Activated gamma-delta T cell treated with anti-CD3 and anti-CD28 coated beads, Interleukin-2, amount 50 U/mL, for 16 hours (primary cell): ENCODE data around the gene CNGA2.

Experiments
- DNase-seq: peaks from one replicate; pipeline ENCODE4 v3.0.0-alpha.2; 2020; ENCODE audit warnings: low read depth

CNGA2 gene

DNA sequence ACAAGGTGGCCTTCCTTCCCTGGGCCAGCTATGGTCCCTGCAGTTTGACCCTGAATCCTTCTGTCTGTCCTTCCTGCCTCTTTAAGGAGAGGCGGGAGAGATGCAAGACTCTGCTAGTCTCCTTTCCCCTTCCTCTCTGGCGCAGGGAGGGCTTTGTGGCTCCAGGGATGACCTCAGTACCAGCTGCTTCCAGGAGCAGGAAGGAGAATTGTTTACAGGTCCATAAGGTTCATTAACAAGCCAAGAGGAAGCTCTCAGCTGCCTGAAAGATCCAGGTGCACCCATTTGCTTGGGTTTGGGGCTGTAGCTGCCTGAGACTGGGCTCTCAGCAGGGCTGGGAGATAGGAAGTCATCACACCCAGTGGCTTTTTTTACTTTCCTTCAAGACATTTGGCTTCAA is 22.8 kb upstream of the CNGA2 start:
- DNase-seq: no peak

- DNase-seq: no peak
These were observed 22.3 kb upstream of the CNGA2 start for GRCh38 chrX:151712253-151712652.

- DNase-seq: no peak
These were observed 20.7 kb upstream of the CNGA2 start for GRCh38 chrX:151713849-151714248.

- DNase-seq: no peak
These were observed 20.2 kb upstream of the CNGA2 start for GRCh38 chrX:151714362-151714761.

DNA sequence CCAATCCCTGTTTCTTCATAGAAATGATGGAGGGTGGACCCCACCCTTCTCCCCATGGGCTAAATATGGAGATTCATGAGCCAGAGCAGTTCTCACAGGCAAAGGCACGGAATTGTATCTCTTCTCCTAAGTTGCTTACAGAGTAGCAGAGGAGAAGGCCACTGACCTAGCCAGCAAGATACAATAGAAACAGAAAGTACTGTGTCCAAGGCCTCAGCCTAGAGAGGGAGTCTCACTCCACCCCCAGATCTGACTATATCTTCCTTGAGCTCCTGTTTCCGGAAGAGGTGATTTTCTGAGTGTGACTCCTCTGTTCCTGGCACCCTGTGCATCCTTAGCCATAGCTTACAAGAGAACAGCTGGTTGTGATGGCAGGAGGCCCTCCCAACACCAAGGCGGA is 18.8 kb upstream of the CNGA2 start, which contains the start of gene FATE1:
TSS of gene FATE1 (plus strand) at position 284 of the 400 bp plus-strand sequence. CDS start at position 369, 85 bp downstream.
- no peak for DNase-seq

DNA sequence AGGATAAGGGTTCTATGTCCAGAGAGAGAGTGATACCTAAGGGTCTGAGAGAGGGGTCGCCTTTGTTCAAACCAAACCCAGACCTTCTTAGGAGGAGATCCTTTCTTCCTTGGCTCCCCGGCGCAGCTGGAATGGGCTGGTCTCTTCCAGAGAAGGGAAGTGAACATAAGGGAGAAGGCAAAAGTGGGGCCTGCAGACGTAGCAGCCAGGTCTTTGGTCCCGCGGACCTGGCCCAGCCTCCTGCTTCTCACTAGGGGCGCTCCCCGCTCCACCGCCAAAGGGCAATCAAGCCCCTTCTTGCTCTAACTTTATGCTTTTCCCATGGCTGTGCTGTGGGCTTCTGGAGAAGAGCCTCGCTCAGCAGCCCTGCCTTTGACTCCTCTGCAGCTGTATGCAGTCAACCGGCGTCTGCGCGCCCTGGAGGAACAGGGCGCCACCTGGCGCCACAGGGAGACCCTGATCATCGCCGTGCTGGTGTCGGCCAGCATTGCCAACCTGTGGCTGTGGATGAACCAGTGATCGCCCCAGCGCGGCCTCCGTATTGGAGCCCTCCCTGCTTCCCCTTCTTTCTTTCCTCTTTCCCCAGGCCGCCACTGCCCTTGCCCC is 12.2 kb upstream of the CNGA2 start:
- no peak for DNase-seq

GRCh38 chrX:151723156-151723760 is 11.3 kb upstream of the CNGA2 start:
- DNase-seq: no peak

DNA sequence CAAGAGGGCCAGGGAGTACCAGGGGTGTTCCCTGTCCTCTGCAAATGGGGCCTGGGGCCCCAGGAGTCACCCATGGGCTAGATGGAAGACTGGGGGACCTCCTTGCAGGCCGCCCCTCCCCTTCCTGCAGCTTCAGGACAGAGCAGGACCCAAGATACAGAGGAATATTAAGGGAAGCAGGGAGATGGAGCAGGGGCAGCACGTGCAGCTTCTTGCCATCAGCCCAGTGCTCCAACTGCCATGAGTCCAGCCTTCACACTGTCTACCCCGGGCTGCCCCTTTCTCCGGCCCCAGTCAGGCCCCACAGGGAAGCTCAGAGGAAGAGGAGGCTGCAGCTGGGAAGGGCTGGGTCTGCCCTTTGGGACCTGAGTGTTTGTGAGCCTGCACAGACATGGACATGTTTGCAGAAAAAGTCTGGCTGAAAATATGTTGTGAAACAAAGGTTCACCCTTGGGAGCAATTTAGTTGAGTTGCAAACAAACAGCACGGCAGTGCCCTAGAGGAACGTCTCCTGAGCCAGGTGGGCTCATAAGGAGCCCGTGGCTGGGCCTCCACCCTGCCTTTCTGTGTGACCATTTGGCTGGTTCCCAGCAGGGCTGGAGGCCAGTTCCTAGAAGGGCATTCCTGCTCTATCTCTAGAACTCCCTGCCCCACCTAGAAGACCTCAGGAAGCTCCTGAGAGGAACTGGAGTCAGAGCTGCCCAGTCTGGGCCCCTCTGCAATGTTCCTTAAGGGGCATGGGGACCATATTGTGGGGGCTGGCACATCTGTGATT is 9.8 kb upstream of the CNGA2 start:
- no peak for DNase-seq

DNA sequence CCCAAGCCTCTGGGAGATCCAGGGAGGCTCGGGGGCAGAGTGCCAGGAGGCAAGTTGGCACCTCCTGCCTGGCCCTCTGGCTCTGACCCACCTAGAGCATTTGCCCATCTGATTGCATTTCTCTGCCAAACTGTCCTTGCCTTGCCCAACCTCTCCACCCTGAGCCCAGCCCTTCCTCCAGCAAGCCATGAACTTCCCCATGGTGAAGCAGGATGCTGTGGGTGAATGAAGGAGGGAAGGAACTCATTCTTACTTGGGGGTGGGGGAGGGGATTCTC is 9.3 kb upstream of the CNGA2 start:
- DNase-seq: no peak

DNA sequence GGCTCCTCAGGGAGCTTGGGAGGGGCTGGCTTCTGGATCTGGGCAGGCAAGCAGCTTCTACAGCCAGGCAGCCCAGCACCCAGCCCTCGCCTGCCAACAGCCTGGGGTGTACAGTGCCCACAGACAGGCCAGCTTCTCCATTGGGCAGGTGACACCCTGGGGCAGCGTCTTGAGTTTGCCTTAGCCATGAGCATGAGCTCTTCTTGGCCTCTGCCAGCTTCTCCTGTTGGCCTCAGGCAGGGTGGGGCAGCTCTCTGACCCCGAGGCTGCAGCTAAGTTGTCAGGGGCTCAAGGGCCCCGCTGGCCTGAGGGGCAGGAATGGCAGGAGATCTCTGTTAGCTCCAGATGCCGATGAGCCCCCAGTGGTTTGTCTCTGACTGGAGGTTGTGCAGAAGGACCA is 7.8 kb upstream of the CNGA2 start:
- DNase-seq: no peak

DNA sequence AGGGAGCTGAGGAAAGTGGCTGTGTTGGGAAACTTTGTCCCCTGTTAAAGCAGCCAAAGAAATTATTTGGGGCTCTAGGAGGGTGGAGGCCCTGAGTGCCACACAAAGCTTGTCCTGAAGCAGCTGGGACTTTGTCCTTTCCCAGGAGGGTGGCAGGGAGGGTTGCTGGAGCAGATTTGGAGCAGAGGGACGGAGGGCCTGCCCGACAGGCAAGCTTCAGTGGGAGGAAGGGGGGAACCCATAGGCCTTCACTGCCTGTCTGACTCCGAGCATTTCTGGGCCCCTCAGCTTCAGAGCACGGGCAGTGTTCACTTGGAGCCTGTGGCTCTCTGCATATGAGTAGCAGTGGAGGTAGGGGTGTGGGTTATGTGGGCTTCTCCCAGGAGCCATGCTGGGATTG is 7.2 kb upstream of the CNGA2 start:
- no peak for DNase-seq

DNA sequence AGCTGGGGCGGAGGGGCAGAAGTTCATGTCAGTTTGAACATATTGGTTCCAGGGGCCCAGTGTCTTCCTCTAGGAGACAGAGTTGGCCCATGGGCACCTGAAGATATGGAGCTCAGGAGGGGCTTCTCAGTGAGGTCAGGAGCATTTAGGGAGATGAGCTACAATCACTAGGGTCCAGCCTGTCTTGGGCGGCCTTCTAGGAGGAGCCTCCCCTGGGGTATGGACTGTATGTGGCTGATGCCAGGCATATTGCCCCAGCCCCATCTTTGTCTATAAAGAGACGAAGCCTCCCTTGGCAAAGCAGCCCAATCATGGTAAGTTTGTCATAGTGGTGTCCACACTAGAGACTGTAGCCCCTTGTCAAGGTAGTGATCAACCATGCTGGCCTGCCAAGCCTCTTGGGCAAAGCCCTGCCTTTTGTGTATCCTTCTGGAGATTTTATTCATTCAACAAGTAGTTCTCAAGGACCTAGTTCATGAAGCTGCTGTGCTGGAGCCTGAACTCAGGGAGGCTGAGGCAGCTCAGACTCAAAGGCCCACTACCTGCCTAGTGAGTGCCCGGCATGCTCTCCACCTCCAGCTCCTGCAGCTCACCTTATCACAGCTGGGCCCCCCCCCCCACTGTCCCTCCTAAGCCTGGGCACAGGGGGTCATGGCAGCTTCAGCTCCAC is 5.4 kb upstream of the CNGA2 start:
- DNase-seq: no peak

DNA sequence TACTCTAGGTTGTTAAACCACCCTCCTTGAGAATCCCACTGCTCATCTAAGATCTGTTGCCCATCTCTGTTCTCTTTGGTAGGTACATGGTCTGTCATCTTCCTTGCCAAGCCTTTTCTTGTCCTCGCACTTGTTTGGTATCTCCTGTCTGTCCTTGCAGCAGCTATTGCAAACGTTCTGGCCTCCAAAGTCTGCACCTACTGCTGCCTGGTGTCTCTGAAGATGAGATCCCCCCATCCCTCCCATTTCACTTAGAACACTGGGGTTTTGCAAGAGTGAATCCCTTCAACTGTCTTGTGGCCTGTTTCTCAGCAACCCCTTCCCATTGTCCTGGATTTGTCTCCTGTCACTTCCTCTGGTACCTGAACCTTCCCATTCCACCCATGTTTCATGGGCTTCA is 673 bp downstream of the CNGA2 start:
- no peak for DNase-seq

DNA sequence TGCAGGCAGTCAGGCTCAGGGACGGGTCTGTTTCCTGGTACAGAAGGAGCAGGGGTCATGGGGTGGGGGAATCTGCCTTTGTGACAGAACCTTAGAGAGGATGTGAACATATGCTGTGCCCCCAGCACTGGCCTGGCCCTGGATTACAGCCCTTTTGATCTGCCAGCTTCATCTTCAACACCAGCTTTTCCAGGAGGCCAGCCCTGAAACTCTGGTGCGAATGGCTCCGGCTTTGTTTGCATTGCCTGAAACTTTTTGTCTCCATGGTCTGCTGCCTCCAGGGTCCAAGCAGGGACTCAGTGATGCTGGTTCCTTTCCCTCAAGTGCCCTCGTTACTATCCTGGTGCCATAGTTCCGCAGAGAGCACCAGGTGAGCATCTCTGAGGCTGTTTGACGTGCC is 2.1 kb downstream of the CNGA2 start:
- DNase-seq: no peak

DNA sequence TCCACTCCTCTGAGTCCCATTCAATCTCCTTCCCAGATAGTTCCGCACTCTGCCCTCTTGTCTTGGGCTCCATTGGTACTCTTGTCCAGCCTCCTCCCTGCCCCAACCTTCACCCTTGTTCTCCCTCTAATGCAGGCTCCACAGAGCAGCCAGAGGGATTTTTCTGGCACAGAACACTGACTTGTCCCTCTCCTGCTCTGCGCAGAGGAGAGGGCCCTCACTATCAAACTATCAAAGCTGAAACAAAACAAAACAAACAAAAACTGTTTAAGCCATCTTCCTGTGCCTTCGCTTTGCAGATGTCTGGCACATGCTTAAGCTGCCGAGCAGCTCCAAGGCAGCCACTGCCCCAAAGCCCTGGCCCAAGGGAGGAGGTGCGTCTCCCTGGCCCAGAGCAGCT is 2.9 kb downstream of the CNGA2 start:
- no peak for DNase-seq

GRCh38 chrX:151738751-151739150 is 4.2 kb downstream of the CNGA2 start:
- DNase-seq: no peak

DNA sequence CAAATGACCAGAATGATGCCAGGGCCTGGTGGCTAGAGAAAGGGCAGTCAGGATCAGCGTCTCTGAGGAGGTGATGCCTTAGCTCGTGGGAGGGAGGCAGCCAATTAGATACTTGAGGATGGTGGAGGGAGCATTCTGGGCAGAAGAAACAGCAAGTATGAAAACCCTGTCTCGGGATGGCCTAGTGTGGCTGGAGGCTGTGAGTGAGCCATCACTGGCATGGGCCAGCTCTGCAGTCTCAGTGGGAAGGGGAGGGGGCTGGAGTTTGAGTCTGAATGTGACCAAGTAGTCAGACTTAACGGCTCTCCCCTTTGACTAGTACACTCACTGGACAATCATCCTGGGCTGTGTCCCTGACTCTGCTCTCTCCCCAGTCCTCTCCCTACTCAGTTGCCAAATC is 7.1 kb downstream of the CNGA2 start:
- no peak for DNase-seq

DNA sequence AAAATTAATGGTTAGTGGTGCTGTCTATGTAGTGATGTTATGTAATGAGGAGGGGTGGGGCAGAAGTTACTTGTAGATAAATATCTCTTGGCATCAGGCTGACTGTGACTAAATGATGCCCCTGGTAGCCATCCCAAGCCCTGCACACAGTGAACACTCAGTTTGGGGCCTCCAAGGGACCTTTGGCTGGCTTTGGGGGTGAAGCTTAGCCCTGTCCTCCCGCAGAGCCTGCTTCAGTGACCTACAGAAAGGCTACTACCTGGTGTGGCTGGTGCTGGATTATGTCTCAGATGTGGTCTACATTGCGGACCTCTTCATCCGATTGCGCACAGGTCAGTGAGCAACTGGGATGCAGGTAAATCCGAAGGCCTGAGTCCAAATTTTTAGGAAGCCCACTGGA is 7.8 kb downstream of the CNGA2 start:
- no peak for DNase-seq

- DNase-seq: no peak
These were observed 9.3 kb downstream of the CNGA2 start for GRCh38 chrX:151743651-151744470.

DNA sequence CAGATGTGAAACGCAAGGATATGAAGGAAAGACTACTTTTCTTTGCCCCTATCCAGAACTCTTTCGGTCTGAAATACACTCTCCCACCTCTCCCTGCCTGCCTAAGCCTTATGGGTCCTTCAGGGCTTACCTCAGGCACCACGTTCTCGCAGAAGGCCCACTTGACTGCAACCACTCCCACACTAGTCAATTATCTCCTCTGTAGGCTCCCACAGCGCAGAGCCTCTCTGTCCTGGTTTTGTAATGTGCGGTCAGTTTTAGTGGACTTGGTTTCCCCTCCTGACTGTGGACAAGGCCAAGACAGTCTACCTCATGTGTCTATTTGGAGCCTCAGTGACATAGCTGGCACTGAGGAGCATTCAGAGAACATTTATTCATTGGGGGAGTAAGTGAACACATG is 11.1 kb downstream of the CNGA2 start:
- DNase-seq: no peak

DNA sequence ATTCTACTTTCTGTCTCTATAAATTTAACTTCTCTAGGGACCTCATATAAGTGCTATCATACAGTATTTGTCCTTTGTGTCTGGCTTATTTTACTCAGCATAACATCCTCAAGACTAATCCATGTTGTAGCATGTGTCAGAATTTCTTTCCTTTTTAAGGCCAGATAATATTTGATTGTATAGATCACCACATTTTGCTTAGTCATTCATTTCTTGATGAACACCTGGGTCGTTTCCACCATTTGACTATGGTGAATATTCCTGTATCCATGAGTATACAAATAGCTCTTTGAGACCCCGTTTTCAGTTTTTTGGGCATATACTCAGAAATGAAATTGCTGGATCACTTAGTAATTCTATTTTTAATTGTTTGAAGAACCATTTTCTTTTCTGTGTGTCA is 12.0 kb downstream of the CNGA2 start:
- DNase-seq: no peak

GRCh38 chrX:151750511-151750910 is 16.0 kb downstream of the CNGA2 start:
- DNase-seq: no peak
